ENCODE data around the gene AK5. TPM values are rescaled to one million over a fixed set of nuclear protein-coding genes. Genes with fewer than 3 reads are reported as not detected.

Gene AK5
- total and polyA plus RNA-seq, 2 of the 13 experiments (the other 11 are each of a cell fraction or from before 2014, with no cell fraction given) = not detected

GRCh38 chr1:77395051-77395450, 113.2 kb downstream of the AK5 start:
- no peaks in the 10 kb centered on the region; a peak in 1 of 5 replicates for H3K27me3 ChIP-seq (ENCODE audit: control insufficient read depth in 1 of 2, insufficient read depth in 2 of 2, low read length in 2 of 2)
- H3K4me3 ChIP-seq (replicated peaks in 1 of 3; ENCODE audit: insufficient read depth in 1 of 3, low read depth in 2 of 3, low read length in 3 of 3) = no peak overlapping the region
- H4K20me1 ChIP-seq (ENCODE audit: insufficient read depth, low read length) = no peaks in the 10 kb centered on the region
- no peaks in the 10 kb centered on the region for H3K36me3 ChIP-seq (replicated peaks in 1 of 2; ENCODE audit: control insufficient read depth in 1 of 2, insufficient read depth in 2 of 2, low read length in 2 of 2)
- DNase-seq (ENCODE audit: low spot score) (no peak), FAIRE-seq (no peak), ATAC-seq (no peak)
- H3K79me2 ChIP-seq (ENCODE audit: insufficient read depth, low read length) = no peaks in the 10 kb centered on the region
- no TSS peak for BruUV-seq (replicated peaks)
- H3K27ac ChIP-seq (ENCODE audit: extremely low read length, insufficient read depth, low read length) = no peak overlapping the region
- H3K9ac ChIP-seq (ENCODE audit: insufficient read depth, low read depth, low read length) = no peak overlapping the region
- no peak overlapping the region for H3K4me2 ChIP-seq (ENCODE audit: low read depth, low read length)
- in situ Hi-C loops (cut with HindIII; ENCODE audit: extremely low pct_ligation_motif_present, low pct_unique_long_range_greater_than_20kb) (no loop called here), intact Hi-C loops (cut with micrococcal nuclease; ENCODE audit: unreplicated experiment) (no loop called here)
- ChIA-PET POLR2A (no interaction called here), CTCF (ENCODE audit: low intra/inter-chr PET ratio, low total read pairs) (no interaction called here)
- no peaks in the 10 kb centered on the region for H3K9me3 ChIP-seq (ENCODE audit: low read length)
- no peak overlapping the region for H2AFZ ChIP-seq (ENCODE audit: low read length)
- no peaks in the 10 kb centered on the region for H3K4me1 ChIP-seq (ENCODE audit: insufficient read depth, low read length)
- no peak for TF ChIP-seq MLLT10 (CRISPR knock-in tag; IDR thresholded peaks at IDR 0.05)
- no peak for TF ChIP-seq EED (CRISPR knock-in tag; IDR thresholded peaks at IDR 0.05)
- no peak for TF ChIP-seq TP53 (CRISPR knock-in tag; conservative IDR thresholded peaks at IDR 0.05)
- TF ChIP-seq MTERF4 (CRISPR knock-in tag; IDR thresholded peaks at IDR 0.05) = no peak
- TF ChIP-seq, protein P1, sequence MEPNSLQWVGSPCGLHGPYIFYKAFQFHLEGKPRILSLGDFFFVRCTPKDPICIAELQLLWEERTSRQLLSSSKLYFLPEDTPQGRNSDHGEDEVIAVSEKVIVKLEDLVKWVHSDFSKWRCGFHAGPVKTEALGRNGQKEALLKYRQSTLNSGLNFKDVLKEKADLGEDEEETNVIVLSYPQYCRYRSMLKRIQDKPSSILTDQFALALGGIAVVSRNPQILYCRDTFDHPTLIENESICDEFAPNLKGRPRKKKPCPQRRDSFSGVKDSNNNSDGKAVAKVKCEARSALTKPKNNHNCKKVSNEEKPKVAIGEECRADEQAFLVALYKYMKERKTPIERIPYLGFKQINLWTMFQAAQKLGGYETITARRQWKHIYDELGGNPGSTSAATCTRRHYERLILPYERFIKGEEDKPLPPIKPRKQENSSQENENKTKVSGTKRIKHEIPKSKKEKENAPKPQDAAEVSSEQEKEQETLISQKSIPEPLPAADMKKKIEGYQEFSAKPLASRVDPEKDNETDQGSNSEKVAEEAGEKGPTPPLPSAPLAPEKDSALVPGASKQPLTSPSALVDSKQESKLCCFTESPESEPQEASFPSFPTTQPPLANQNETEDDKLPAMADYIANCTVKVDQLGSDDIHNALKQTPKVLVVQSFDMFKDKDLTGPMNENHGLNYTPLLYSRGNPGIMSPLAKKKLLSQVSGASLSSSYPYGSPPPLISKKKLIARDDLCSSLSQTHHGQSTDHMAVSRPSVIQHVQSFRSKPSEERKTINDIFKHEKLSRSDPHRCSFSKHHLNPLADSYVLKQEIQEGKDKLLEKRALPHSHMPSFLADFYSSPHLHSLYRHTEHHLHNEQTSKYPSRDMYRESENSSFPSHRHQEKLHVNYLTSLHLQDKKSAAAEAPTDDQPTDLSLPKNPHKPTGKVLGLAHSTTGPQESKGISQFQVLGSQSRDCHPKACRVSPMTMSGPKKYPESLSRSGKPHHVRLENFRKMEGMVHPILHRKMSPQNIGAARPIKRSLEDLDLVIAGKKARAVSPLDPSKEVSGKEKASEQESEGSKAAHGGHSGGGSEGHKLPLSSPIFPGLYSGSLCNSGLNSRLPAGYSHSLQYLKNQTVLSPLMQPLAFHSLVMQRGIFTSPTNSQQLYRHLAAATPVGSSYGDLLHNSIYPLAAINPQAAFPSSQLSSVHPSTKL (CRISPR knock-in tag; IDR thresholded peaks at IDR 0.05) = no peak
- TF ChIP-seq ZNF775 (CRISPR knock-in tag; IDR thresholded peaks at IDR 0.05; ENCODE audit: borderline replicate concordance) = no peak
- TF ChIP-seq, protein P2, sequence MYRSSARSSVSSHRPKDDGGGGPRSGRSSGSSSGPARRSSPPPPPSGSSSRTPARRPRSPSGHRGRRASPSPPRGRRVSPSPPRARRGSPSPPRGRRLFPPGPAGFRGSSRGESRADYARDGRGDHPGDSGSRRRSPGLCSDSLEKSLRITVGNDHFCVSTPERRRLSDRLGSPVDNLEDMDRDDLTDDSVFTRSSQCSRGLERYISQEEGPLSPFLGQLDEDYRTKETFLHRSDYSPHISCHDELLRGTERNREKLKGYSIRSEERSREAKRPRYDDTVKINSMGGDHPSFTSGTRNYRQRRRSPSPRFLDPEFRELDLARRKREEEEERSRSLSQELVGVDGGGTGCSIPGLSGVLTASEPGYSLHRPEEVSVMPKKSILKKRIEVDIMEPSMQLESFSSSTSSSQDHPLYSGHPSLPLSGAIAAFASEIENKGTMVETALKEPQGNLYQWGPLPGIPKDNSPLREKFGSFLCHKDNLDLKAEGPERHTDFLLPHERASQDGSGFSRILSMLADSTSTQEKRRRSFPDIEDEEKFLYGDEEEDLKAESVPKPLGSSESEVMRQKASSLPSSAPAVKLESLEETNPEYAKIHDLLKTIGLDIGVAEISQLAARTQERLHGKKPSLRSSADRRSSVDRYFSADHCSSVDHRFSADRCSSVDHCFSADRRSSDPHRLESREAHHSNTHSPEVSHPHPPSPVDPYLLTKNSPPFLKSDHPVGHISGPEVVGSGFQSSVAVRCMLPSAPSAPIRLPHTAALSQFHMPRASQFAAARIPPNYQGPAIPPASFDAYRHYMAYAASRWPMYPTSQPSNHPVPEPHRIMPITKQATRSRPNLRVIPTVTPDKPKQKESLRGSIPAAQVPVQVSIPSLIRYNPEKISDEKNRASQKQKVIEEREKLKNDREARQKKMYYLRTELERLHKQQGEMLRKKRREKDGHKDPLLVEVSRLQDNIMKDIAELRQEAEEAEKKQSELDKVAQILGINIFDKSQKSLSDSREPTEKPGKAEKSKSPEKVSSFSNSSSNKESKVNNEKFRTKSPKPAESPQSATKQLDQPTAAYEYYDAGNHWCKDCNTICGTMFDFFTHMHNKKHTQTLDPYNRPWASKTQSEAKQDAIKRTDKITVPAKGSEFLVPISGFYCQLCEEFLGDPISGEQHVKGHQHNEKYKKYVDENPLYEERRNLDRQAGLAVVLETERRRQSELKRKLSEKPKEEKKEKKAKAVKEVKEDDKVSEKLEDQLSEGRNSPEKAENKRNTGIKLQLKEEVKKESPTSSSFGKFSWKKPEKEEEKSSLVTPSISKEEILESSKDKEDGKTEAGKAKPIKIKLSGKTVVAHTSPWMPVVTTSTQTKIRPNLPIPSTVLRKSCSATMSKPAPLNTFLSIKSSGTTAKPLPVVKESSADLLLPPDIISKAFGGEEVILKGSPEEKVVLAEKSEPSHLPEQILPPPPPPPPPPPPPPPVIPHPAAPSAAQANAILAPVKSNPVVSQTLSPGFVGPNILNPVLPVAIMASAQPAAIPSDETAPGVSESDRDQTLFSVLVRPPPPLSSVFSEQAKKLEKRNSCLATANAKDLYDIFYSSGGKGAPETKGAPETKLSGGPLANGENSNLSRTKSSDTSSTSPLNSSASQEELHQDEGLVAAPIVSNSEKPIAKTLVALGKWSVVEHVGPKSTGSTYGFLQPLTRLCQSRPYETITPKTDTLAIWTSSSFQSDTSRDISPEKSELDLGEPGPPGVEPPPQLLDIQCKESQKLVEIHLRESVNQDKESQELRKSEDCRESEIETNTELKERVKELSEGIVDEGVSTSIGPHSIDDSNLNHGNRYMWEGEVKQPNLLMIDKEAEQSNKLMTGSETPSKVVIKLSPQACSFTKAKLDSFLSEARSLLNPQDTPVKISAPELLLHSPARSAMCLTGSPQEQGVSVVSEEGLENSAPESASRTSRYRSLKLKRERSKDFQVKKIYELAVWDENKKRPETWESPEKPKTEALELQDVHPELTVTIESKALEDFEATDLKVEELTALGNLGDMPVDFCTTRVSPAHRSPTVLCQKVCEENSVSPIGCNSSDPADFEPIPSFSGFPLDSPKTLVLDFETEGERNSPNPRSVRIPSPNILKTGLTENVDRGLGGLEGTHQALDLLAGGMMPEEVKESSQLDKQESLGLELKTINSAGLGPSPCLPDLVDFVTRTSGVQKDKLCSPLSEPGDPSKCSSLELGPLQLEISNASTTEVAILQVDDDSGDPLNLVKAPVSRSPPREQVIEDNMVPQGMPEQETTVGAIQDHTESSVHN (CRISPR knock-in tag; IDR thresholded peaks at IDR 0.05) = no peak
- TF ChIP-seq MTA1 (CRISPR knock-in tag; IDR thresholded peaks at IDR 0.05; ENCODE audit: borderline replicate concordance) = no peak
- no peak for TF ChIP-seq ZNF331 (CRISPR knock-in tag; IDR thresholded peaks at IDR 0.05)
- TF ChIP-seq ZNF703 (CRISPR knock-in tag; IDR thresholded peaks at IDR 0.05; ENCODE audit: borderline replicate concordance) = no peak
